Uterus (tissue), 2 donors: ENCODE results near the gene FAM184B.

ENCODE experiments used
- CTCF ChIP-seq, 4 experiments: fragments of 200-600 bp in 2 of 4; fragments of 450-650 bp in 2 of 4; sonication (generic) in 2 of 4; IDR thresholded peaks; one replicate each; pipeline ENCODE4 v1.5.1; 2016 to 2019; ENCODE audit warnings: antibody characterized with exemption in 4 of 4, mild to moderate bottlenecking in 2 of 4, moderate library complexity in 1 of 4
- POLR2A ChIP-seq, 2 donors: fragments of 450-650 bp; IDR thresholded peaks; one replicate each; pipeline ENCODE4 v1.6.1; 2016; ENCODE audit warnings: antibody characterized with exemption in 2 of 2, mild to moderate bottlenecking in 1 of 2, moderate library complexity in 1 of 2

- TF ChIP-seq CTCF (IDR thresholded peaks at IDR 0.05) (no peak), POLR2A (IDR thresholded peaks at IDR 0.05) (no peak)
Measured at GRCh38 chr4:17623451-17624001, 157.9 kb downstream of the FAM184B start.
